Neural crest cell (in vitro differentiated cells): ENCODE data around the gene SELP. TPM values are rescaled to one million over a fixed set of nuclear protein-coding genes. Genes with fewer than 3 reads are reported as not detected.

Source experiments
- DNase-seq: peaks from one replicate; pipeline ENCODE4 v3.0.0; 2021; ENCODE audit warnings: low read depth, mixed read lengths, low spot score
- H3K27ac Mint-ChIP-seq: one replicate; pipeline ENCODE4 v1.8.0; 2021; ENCODE audit warnings: mild to moderate bottlenecking, mixed read lengths; ENCODE audit not compliant: unreplicated experiment
- H3K27me3 Mint-ChIP-seq: 2 replicates; pipeline ENCODE4 v1.8.0; 2021; ENCODE audit warnings: low read depth, mild to moderate bottlenecking, mixed read lengths
- H3K36me3 Mint-ChIP-seq: 2 replicates; pipeline ENCODE4 v1.8.0; 2021; ENCODE audit warnings: low read depth, mild to moderate bottlenecking, mixed read lengths
- H3K4me1 Mint-ChIP-seq: 2 replicates; pipeline ENCODE4 v1.8.0; 2021; ENCODE audit warnings: mixed read lengths
- H3K4me3 Mint-ChIP-seq: one replicate; pipeline ENCODE4 v1.8.0; 2021; ENCODE audit warnings: mild to moderate bottlenecking, mixed read lengths
- H3K9me3 Mint-ChIP-seq: 2 replicates; pipeline ENCODE4 v1.8.0; 2021; ENCODE audit warnings: mixed read lengths
- CTCF ChIP-seq: fragments of 200-600 bp; sonication (generic); conservative IDR thresholded peaks from 2 replicates; pipeline ENCODE4 v1.5.0; 2021; ENCODE audit warnings: antibody characterized with exemption, mild to moderate bottlenecking
- total RNA-seq: library from RNA; stranded (reverse); gene quantifications from 2 replicates; pipeline ENCODE4 v1.2.1, GENCODE V29; 2021

Gene SELP
- total RNA-seq, 1 donor from 2014 or later = not detected

GRCh38 chr1:169594391-169594790 is 35.5 kb downstream of the SELP start:
- TF ChIP-seq CTCF = no peak
- Mint-ChIP-seq H3K4me3 (no peak overlapping the region), H3K36me3 (no peaks in the 10 kb centered on the region), H3K27me3 (peaks cover 92% of the 10 kb centered on the region), H3K4me1 (no peaks in the 10 kb centered on the region), H3K27ac (no peak overlapping the region), H3K9me3 (no peaks in the 10 kb centered on the region)
- DNase-seq = no peak

GRCh38 chr1:169590932-169591331 is 39.0 kb downstream of the SELP start:
- Mint-ChIP-seq H3K27ac (no peak overlapping the region), H3K36me3 (no peaks in the 10 kb centered on the region), H3K27me3 (peaks cover 94% of the 10 kb centered on the region), H3K4me1 (no peaks in the 10 kb centered on the region), H3K9me3 (no peaks in the 10 kb centered on the region), H3K4me3 (no peak overlapping the region)
- no peak for TF ChIP-seq CTCF
- DNase-seq = no peak

DNA sequence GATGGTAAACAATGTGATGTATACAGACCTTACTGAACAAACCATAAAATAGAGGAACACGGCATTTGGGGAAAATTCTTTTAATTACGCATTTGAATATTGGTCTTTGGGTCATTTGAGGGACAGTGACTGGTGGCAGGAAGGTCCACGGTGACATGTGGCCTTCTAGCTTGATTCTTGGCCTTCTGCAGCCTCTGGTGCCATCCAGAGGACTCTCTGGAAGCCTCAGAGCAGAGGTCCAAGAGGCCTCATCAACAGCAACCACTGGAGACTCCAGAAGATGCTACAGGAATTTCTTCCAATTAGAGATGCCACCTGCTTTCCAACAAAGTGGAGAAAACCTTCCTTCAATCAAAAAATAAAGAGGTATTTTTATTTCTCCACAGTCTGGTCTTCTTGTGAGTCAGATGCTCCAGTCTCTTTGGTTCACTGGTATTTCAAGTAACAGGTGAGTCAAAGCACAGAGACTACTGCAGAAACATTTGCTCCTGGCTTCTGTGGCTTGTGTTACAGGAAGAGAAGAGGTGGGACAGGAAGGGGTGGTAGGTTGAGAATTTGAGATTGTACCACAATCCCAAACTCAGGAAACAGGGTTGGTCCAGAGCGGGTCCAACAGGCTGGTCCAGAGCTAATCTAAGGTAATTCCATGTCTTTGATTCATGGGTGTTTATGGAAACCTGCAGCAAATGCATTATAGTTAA is 41.0 kb downstream of the SELP start:
- H3K27me3 Mint-ChIP-seq = peaks cover 94% of the 10 kb centered on the region
- no peak overlapping the region for H3K4me3 Mint-ChIP-seq
- H3K36me3 Mint-ChIP-seq = no peaks in the 10 kb centered on the region
- no peaks in the 10 kb centered on the region for H3K9me3 Mint-ChIP-seq
- H3K27ac Mint-ChIP-seq = no peak overlapping the region
- H3K4me1 Mint-ChIP-seq = no peaks in the 10 kb centered on the region
- DNase-seq = no peak
- TF ChIP-seq CTCF = no peak

DNA sequence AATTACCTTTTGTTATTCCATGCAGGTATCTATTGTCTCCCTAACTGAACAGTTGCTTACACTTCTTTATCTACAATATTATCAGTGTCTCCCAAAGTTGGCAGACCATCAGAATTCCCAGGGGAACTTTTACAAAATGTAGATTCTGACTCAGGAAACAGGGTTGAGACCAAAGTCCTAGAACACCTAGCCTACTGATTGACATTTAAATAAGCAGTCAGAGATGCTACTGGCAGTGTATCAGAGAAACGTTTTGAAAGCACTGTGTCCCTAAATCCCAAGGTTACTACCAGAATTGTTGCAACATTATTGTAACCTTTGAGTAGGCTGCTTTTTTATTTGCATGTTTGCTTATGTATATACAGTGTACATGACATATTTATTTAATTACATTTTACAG is 41.8 kb downstream of the SELP start:
- Mint-ChIP-seq H3K4me1 (no peaks in the 10 kb centered on the region), H3K27ac (no peak overlapping the region), H3K27me3 (peaks cover 94% of the 10 kb centered on the region), H3K36me3 (no peaks in the 10 kb centered on the region), H3K4me3 (no peak overlapping the region), H3K9me3 (no peaks in the 10 kb centered on the region)
- no peak for DNase-seq
- TF ChIP-seq CTCF = no peak

- peak within 1 kb of the TSS; percentile 35 for H3K27ac Mint-ChIP-seq
- peaks cover 87% of the 10 kb centered on the region for H3K27me3 Mint-ChIP-seq
- peak; percentile 45 for DNase-seq
- peak; percentile 62 for TF ChIP-seq CTCF
- no peaks in the 10 kb centered on the region for H3K4me1 Mint-ChIP-seq
- no peak within 1 kb of the TSS for H3K4me3 Mint-ChIP-seq
- no peaks in the 10 kb centered on the region for H3K36me3 Mint-ChIP-seq
- H3K9me3 Mint-ChIP-seq = no peaks in the 10 kb centered on the region
Measured at GRCh38 chr1:169586395-169587255, 43.3 kb downstream of the SELP start, which contains the start of gene F5. TSS of gene F5 (minus strand) at chr1:169586481. CDS start at chr1:169586386, 95 bp downstream.
